ENCODE data around the gene C9orf153. TPM values are rescaled to one million over a fixed set of nuclear protein-coding genes. Genes with fewer than 3 reads are reported as not detected.

The C9orf153 gene
- total and polyA plus RNA-seq, 2 of the 8 experiments (the other 6 are each of a cell fraction or from before 2014, with no cell fraction given) = not detected

DNA sequence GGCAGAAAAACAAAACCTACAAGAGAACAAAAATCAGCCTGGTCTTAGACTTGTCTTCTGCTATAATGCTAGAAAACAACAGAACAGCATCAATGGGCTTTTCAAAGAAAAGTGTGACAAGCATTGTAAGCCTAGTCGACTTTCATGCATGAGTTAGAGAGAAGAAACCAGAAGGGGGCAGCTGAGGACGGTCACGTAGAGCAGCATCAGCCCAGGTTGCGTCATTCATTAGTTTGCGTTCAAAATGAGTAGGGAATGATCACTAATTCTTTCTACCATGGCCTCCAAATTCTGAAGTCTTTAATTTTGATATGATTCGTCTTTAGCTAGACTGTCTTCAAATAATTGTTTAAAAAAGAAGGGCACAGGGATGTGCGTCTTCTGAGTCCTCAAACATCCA lies 27.6 kb upstream of the C9orf153 start (continued):
- TF ChIP-seq TAF1 (IDR thresholded peaks at IDR 0.05; ENCODE audit: low read depth, low read length) (peak; percentile 47; the same call in 1 of the 2 replicates), NRF1 (IDR thresholded peaks at IDR 0.05; ENCODE audit: low read depth, low read length) (no peak), KDM4A (IDR thresholded peaks at IDR 0.05; ENCODE audit: low read depth, low read length, severe bottlenecking) (no peak), JUN (IDR thresholded peaks at IDR 0.05; ENCODE audit: low read depth, low read length) (peak; percentile 62; the same call in 1 of the 2 replicates), CHD2 (IDR thresholded peaks at IDR 0.05; ENCODE audit: low read length) (no peak), SP4 (IDR thresholded peaks at IDR 0.05; ENCODE audit: low read length) (no peak), SIN3A (conservative IDR thresholded peaks at IDR 0.05 in 1 of 2, IDR thresholded peaks at IDR 0.05 in 1 of 2; ENCODE audit: low read depth in 1 of 2, low read length in 2 of 2) (no peak), CHD1 (IDR thresholded peaks at IDR 0.05; ENCODE audit: low read depth, low read length) (no peak), SP1 (IDR thresholded peaks at IDR 0.05; ENCODE audit: low read depth, low read length) (no peak), RBBP5 (IDR thresholded peaks at IDR 0.05; ENCODE audit: borderline replicate concordance, low read depth, low read length) (no peak), SP2 (IDR thresholded peaks at IDR 0.05; ENCODE audit: low read length) (no peak), HDAC6 (IDR thresholded peaks at IDR 0.05; ENCODE audit: low read depth, low read length) (no peak), RFX5 (IDR thresholded peaks at IDR 0.05; ENCODE audit: borderline replicate concordance, low read depth, low read length) (no peak), JUND (IDR thresholded peaks at IDR 0.05; ENCODE audit: low read length) (peak; percentile 96), TCF12 (IDR thresholded peaks at IDR 0.05; ENCODE audit: low read depth, low read length) (no peak), FOSL1 (IDR thresholded peaks at IDR 0.05; ENCODE audit: insufficient read depth, low read depth, low read length) (no peak), POLR2AphosphoS5 (IDR thresholded peaks at IDR 0.05; ENCODE audit: low read depth, low read length) (peak; percentile 30; the same call in 1 of the 2 replicates), HDAC2 (IDR thresholded peaks at IDR 0.05; ENCODE audit: borderline replicate concordance in 1 of 2, low read depth in 2 of 2, low read length in 2 of 2) (no peak), EGR1 (IDR thresholded peaks at IDR 0.05; ENCODE audit: borderline replicate concordance, low read depth, low read length) (no peak), KDM1A (IDR thresholded peaks at IDR 0.05; ENCODE audit: borderline replicate concordance, low read length) (no peak), PHF8 (conservative IDR thresholded peaks at IDR 0.05; ENCODE audit: low read depth, low read length) (no peak), POU5F1 (IDR thresholded peaks at IDR 0.05; ENCODE audit: low read depth, low read length) (no peak), EZH2 (IDR thresholded peaks at IDR 0.05; ENCODE audit: low read depth, low read length, severe bottlenecking) (no peak), GTF2F1 (IDR thresholded peaks at IDR 0.05; ENCODE audit: borderline replicate concordance, low read depth, low read length) (no peak)
- TF ChIP-seq, protein P1, sequence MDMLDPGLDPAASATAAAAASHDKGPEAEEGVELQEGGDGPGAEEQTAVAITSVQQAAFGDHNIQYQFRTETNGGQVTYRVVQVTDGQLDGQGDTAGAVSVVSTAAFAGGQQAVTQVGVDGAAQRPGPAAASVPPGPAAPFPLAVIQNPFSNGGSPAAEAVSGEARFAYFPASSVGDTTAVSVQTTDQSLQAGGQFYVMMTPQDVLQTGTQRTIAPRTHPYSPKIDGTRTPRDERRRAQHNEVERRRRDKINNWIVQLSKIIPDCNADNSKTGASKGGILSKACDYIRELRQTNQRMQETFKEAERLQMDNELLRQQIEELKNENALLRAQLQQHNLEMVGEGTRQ (IDR thresholded peaks at IDR 0.05; ENCODE audit: low read length) = no peak

All from H1 (cell line).